GM12878 (cell line): ENCODE measurements around the gene PDLIM4. TPM values are rescaled to one million over a fixed set of nuclear protein-coding genes. Genes with fewer than 3 reads are reported as not detected.

Experiments
- ATAC-seq: fragments of 200-7000 bp; cut with Tn5 transposase; 3 replicates; pipeline ENCODE4 v1.9.1; 2020; ENCODE audit warnings: mild to moderate bottlenecking, moderate library complexity
- BruUV-seq: library from RNA; stranded (reverse); fragments of 400-500 nt; replicated peaks from 2 replicates; lab custom pipeline; 2021; lab: Mats Ljungman, UMichigan
- CTCF ChIA-PET: fragments of 300-600 bp; sonication (Branson Sonifier 250); formaldehyde crosslinking; extraction: SDS; loops from one replicate; lab custom pipeline; 2021; ENCODE audit warnings: inconsistent platforms; lab: Yijun Ruan, JAX
- POLR2A ChIA-PET: fragments of 350-600 bp; formaldehyde crosslinking; extraction: SDS; loops from one replicate; lab custom pipeline; 2021; ENCODE audit warnings: inconsistent platforms; lab: Charles Lee
- RAD21 ChIA-PET: fragments of 300-600 bp; sonication (Branson Sonifier 250); formaldehyde crosslinking; loops from one replicate; lab custom pipeline; 2023; ENCODE audit warnings: antibody characterized with exemption; ENCODE audit not compliant: unreplicated experiment; lab: Charles Lee
- SMC1A ChIA-PET: fragments of 300-600 bp; sonication (Branson Sonifier 250); formaldehyde crosslinking; loops from one replicate; lab custom pipeline; 2023; ENCODE audit not compliant: unreplicated experiment, uncharacterized antibody; lab: Charles Lee
- DNase-seq: peaks from one replicate; pipeline ENCODE4 v3.0.0-alpha.2; 2011; ENCODE audit warnings: low read depth, low spot score
- FAIRE-seq: peaks from 3 replicates; lab custom pipeline; 2011; peaks lifted over from hg19 to GRCh38; lab: Jason Lieb, UNC
- H2AFZ ChIP-seq: 2 replicates; pipeline ENCODE4 v1.6.0; 2011; ENCODE audit warnings: low read depth, low read length, control low read depth; ENCODE audit not compliant: control insufficient read depth
- H3K27ac ChIP-seq: 2 replicates; pipeline ENCODE4 v1.5.1; 2011; ENCODE audit warnings: control low read depth; ENCODE audit not compliant: control insufficient read depth, insufficient read depth
- H3K27me3 ChIP-seq, 2 experiments: replicated peaks in 1 of 2; 2 replicates each; pipeline versions ENCODE4 v1.6.0 to v1.6.1; 2011; ENCODE audit warnings: low read length in 1 of 2; ENCODE audit not compliant: control insufficient read depth in 2 of 2, insufficient read depth in 2 of 2
- H3K36me3 ChIP-seq, 2 experiments: 2 replicates each; pipeline ENCODE4 v1.5.1; 2011; ENCODE audit warnings: low read length in 1 of 2; ENCODE audit not compliant: control insufficient read depth in 2 of 2, insufficient read depth in 2 of 2
- H3K4me1 ChIP-seq: 2 replicates; pipeline ENCODE4 v1.6.1; 2011; ENCODE audit warnings: mild to moderate bottlenecking, low read length, moderate library complexity, mixed read lengths; ENCODE audit not compliant: control insufficient read depth, insufficient read depth
- H3K4me2 ChIP-seq: 2 replicates; pipeline ENCODE4 v1.6.0; 2011; ENCODE audit warnings: control low read depth; ENCODE audit not compliant: control insufficient read depth, insufficient read depth
- H3K4me3 ChIP-seq: fragments of 200-600 bp; sonication (generic); 2 replicates; pipeline ENCODE4 v1.5.1; 2016
- H3K79me2 ChIP-seq: 2 replicates; pipeline ENCODE4 v1.6.0; 2011; ENCODE audit warnings: low read length; ENCODE audit not compliant: control insufficient read depth, insufficient read depth
- H3K9ac ChIP-seq: 2 replicates; pipeline ENCODE4 v1.8.0; 2011; ENCODE audit warnings: low read length, control low read depth, mixed read lengths; ENCODE audit not compliant: control insufficient read depth, insufficient read depth
- H3K9me3 ChIP-seq: replicated peaks from 3 replicates; pipeline ENCODE4 v1.5.1; 2011; ENCODE audit warnings: mild to moderate bottlenecking, low read length; ENCODE audit not compliant: control insufficient read depth, insufficient read depth
- H4K20me1 ChIP-seq: 2 replicates; pipeline ENCODE4 v1.6.0; 2011; ENCODE audit not compliant: control insufficient read depth, insufficient read depth
- BCL3 ChIP-seq: IDR thresholded peaks from 2 replicates; pipeline ENCODE4 v1.6.1; 2011; ENCODE audit warnings: borderline replicate concordance, low read depth, mild to moderate bottlenecking, moderate library complexity, low read length; ENCODE audit not compliant: insufficient read depth, poor library complexity, severe bottlenecking
- CBX5 ChIP-seq: sonication (generic); IDR thresholded peaks from 2 replicates; pipeline ENCODE4 v1.6.1; 2016; ENCODE audit warnings: low read depth, moderate library complexity, mild to moderate bottlenecking, inconsistent platforms
- EED ChIP-seq: sonication (generic); IDR thresholded peaks from 2 replicates; pipeline ENCODE4 v1.6.1; 2016; ENCODE audit warnings: antibody characterized with exemption, low read depth
- HDAC2 ChIP-seq: fragments of 200-600 bp; sonication (generic); IDR thresholded peaks from 2 replicates; pipeline ENCODE4 v1.6.1; 2017
- MEF2A ChIP-seq: IDR thresholded peaks from 2 replicates; pipeline ENCODE4 v1.6.1; 2011; ENCODE audit warnings: low read depth, mild to moderate bottlenecking, low read length, moderate library complexity; ENCODE audit not compliant: insufficient read depth
- NFYB ChIP-seq: IDR thresholded peaks from 2 replicates; pipeline ENCODE4 v1.6.1; 2011; ENCODE audit warnings: low read depth, mild to moderate bottlenecking, low read length, improper control_type of control experiment, moderate library complexity; ENCODE audit not compliant: insufficient read depth
- POLR2AphosphoS5 ChIP-seq: IDR thresholded peaks from 2 replicates; pipeline ENCODE4 v1.6.1; 2011; ENCODE audit warnings: mild to moderate bottlenecking, low read length, inconsistent platforms
- RCOR1 ChIP-seq: conservative IDR thresholded peaks from 2 replicates; pipeline ENCODE4 v1.6.1; 2012; ENCODE audit warnings: low read depth, low read length, improper control_type of control experiment
- SPI1 ChIP-seq: IDR thresholded peaks from 2 replicates; pipeline ENCODE4 v1.6.1; 2011; ENCODE audit warnings: low read depth, mild to moderate bottlenecking, low read length, moderate library complexity, borderline replicate concordance; ENCODE audit not compliant: insufficient read depth
- SUPT20H ChIP-seq: IDR thresholded peaks from 2 replicates; pipeline ENCODE4 v1.6.1; 2011; ENCODE audit warnings: low read depth, mild to moderate bottlenecking, low read length, moderate library complexity, borderline replicate concordance; ENCODE audit not compliant: control insufficient read depth
- ZNF217 ChIP-seq: fragments of 450-650 bp; IDR thresholded peaks from 2 replicates; pipeline ENCODE4 v1.6.1; 2017; ENCODE audit warnings: antibody characterized with exemption, mild to moderate bottlenecking
- whole genome bisulfite sequencing: methylation state at CpG from one replicate; pipeline ENCODE4 v1.1.6; 2016; ENCODE audit warnings: low lambda C conversion rate; ENCODE audit not compliant: insufficient replicate concordance, insufficient coverage; ENCODE audit errors: missing lambda C conversion rate; 5-methylcytosine and 5-hydroxymethylcytosine counted together
- in situ Hi-C: fragments of 300-500 bp; cut with MboI; formaldehyde crosslinking; loops from 9 replicates; pipeline ENCODE4 v1.14.3; 2018; ENCODE audit warnings: mixed read lengths
- intact Hi-C: fragments of 100-400 bp; cut with micrococcal nuclease; formaldehyde crosslinking; loops from one replicate; pipeline ENCODE4 v1.14.2; 2022; ENCODE audit not compliant: unreplicated experiment
- polyA plus RNA-seq, 11 experiments: library from polyadenylated mRNA; depleted of rRNA in 4 of 11; unstranded in 6 of 11; stranded (reverse) in 5 of 11; fragments of >200 nt; fragmentation: Nextera tagmentation in 4 of 11; fragmentation: Illumina TruSeq in 1 of 11; extraction: Ambion mirVana in 4 of 11; extraction: Trizol in 1 of 11; gene quantifications; 1 replicate in 1 of 11; 2 replicates in 10 of 11; pipeline versions ENCODE4 v1.2.1 to v1.2.3, GENCODE V29; 2011 to 2016; ENCODE audit warnings: inconsistent platforms in 2 of 11, missing spikeins in 2 of 11, low read depth in 1 of 11
- total RNA-seq, 4 experiments: library from RNA; depleted of rRNA in 3 of 4; stranded (reverse); fragments of >200 nt in 3 of 4; fragmentation: Illumina TruSeq in 1 of 4; extraction: Trizol in 1 of 4; gene quantifications; 2 replicates each; pipeline versions ENCODE4 v1.2.1 to v1.2.3, GENCODE V29; 2013 to 2021
- TF ChIP-seq, protein P1 (sequence below): fragments of 450-650 bp; IDR thresholded peaks from 2 replicates; pipeline ENCODE4 v1.6.1; 2016; ENCODE audit warnings: mild to moderate bottlenecking
- TF ChIP-seq, protein P2 (sequence below): IDR thresholded peaks from 2 replicates; pipeline ENCODE4 v1.6.1; 2011; ENCODE audit warnings: borderline replicate concordance, low read depth, mild to moderate bottlenecking, moderate library complexity, mixed read lengths, low read length; ENCODE audit not compliant: insufficient read depth; ENCODE audit errors: extremely low read length

PDLIM4 gene
- total and polyA plus RNA-seq, 10 of the 15 experiments (the other 5 are each of a cell fraction or from before 2014, with no cell fraction given) = 0.13 to 1.7 (median 0.39) TPM; not detected in 3

- H3K79me2 ChIP-seq = no peaks in the 10 kb centered on the region
- TF ChIP-seq, protein P1, sequence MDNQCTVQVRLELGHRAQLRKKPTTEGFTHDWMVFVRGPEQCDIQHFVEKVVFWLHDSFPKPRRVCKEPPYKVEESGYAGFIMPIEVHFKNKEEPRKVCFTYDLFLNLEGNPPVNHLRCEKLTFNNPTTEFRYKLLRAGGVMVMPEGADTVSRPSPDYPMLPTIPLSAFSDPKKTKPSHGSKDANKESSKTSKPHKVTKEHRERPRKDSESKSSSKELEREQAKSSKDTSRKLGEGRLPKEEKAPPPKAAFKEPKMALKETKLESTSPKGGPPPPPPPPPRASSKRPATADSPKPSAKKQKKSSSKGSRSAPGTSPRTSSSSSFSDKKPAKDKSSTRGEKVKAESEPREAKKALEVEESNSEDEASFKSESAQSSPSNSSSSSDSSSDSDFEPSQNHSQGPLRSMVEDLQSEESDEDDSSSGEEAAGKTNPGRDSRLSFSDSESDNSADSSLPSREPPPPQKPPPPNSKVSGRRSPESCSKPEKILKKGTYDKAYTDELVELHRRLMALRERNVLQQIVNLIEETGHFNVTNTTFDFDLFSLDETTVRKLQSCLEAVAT = no peak
- TF ChIP-seq BCL3 (no peak), CBX5 (no peak), MEF2A (no peak), NFYB (no peak), RCOR1 (no peak), HDAC2 (no peak), ZNF217 (no peak), SUPT20H (no peak), SPI1 (no peak), POLR2AphosphoS5 (no peak), EED (no peak)
- TF ChIP-seq, protein P2, sequence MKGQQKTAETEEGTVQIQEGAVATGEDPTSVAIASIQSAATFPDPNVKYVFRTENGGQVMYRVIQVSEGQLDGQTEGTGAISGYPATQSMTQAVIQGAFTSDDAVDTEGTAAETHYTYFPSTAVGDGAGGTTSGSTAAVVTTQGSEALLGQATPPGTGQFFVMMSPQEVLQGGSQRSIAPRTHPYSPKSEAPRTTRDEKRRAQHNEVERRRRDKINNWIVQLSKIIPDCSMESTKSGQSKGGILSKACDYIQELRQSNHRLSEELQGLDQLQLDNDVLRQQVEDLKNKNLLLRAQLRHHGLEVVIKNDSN = no peak
- in situ Hi-C loops (no loop called here), intact Hi-C loops (no loop called here)
- ChIA-PET SMC1A (interaction anchor here (0.7 to 1.4 kb wide), 5 partner anchors 40 to 102 kb away, joined by 3 to 5 read pairs (median 3); partner anchors contain the start of gene SLC22A5), POLR2A (interaction anchor here (0.7 kb wide), 1 partner anchor 1787 kb away, joined by 7 read pairs; no protein-coding TSS in a partner anchor), RAD21 (interaction anchor here (2.2 kb wide), 1 partner anchor 43 kb away, joined by 6 read pairs; no protein-coding TSS in a partner anchor), CTCF (interaction anchor here (0.7 to 3.5 kb wide), 9 partner anchors 11 to 102 kb away, joined by 3 to 16 read pairs (median 4); no protein-coding TSS in a partner anchor)
- H3K27ac ChIP-seq = no peak overlapping the region
- BruUV-seq = no TSS peak
- no peak for DNase-seq
- no peaks in the 10 kb centered on the region for H3K9me3 ChIP-seq
- H3K4me3 ChIP-seq = no peak overlapping the region
- H4K20me1 ChIP-seq = no peaks in the 10 kb centered on the region
- H3K27me3 ChIP-seq = peaks cover 0 to 4% of the 10 kb centered on the region in 2 experiments; a peak in 2 of 4 replicates
- H2AFZ ChIP-seq = no peak overlapping the region
- H3K36me3 ChIP-seq = no peaks in the 10 kb centered on the region
- H3K9ac ChIP-seq = no peak overlapping the region
- no peaks in the 10 kb centered on the region for H3K4me1 ChIP-seq
- 17% methylated on average over 5 of the region's 5 CpGs for WGBS
- H3K4me2 ChIP-seq = no peak overlapping the region
- no peak for FAIRE-seq
- no peak for ATAC-seq
These were observed 23.1 kb downstream of the PDLIM4 start for GRCh38 chr5:132280371-132281240.
